IPS-18a (cell line): ENCODE data around the gene EIF2B5.

Source experiments
- H3K27ac ChIP-seq: one replicate; pipeline ENCODE4 v1.5.1; 2013; ENCODE audit warnings: low read length
- H3K27me3 ChIP-seq: one replicate; pipeline ENCODE4 v1.6.1; 2013; ENCODE audit warnings: mild to moderate bottlenecking, low read length; ENCODE audit not compliant: control insufficient read depth, insufficient read depth
- H3K36me3 ChIP-seq: one replicate; pipeline ENCODE4 v1.6.1; 2013; ENCODE audit warnings: low read depth, low read length; ENCODE audit not compliant: control insufficient read depth
- H3K4me1 ChIP-seq: one replicate; pipeline ENCODE4 v1.6.1; 2013; ENCODE audit warnings: low read depth, low read length; ENCODE audit not compliant: control insufficient read depth
- H3K4me3 ChIP-seq: one replicate; pipeline ENCODE4 v1.5.1; 2013; ENCODE audit warnings: low read length
- H3K9ac ChIP-seq: one replicate; pipeline ENCODE4 v1.6.1; 2013; ENCODE audit warnings: mild to moderate bottlenecking, low read length, moderate library complexity
- H3K9me3 ChIP-seq: one replicate; pipeline ENCODE4 v1.6.1; 2013; ENCODE audit warnings: low read depth, low read length; ENCODE audit not compliant: control insufficient read depth

Gene EIF2B5

DNA sequence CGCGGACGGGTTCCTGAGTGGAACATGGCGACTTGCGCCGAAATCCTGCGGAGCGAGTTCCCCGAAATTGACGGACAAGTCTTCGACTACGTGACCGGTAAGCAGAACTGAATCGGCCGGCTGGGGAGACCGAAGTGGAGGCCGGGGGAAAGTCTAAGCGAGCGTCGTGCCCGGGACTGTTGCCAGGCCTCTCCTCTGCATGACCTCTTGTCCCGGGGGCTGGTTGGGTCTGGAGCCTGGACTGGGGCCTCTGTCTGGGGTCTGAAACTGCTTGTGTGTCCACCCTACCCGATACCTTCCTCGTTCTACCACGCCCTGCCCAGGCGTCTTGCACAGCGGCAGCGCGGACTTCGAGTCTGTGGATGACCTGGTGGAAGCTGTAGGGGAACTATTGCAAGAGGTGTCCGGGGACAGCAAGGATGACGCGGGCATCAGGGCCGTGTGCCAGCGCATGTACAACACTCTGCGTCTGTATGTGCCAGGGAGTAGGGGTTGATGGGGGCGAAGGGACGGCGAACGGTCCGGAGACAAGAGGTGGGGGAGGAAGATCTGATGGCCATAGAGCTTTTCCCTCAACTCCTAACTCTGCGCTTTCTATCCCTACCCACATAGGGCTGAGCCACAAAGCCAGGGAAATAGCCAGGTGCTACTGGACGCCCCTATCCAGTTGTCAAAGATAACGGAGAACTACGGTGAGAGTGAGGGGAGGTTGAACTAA, 51.2 kb downstream of the EIF2B5 start, which contains the start of gene ABCF3:
TSS of gene ABCF3 (plus strand) at position 16 of the 718 bp plus-strand sequence. CDS start at position 25, 9 bp downstream.
- peak within 1 kb of the TSS; percentile 69 for H3K9ac ChIP-seq
- H3K4me3 ChIP-seq, result peak within 1 kb of the TSS; percentile 88
- H3K4me1 ChIP-seq, result peaks cover 11% of the 10 kb centered on the region
- H3K27me3 ChIP-seq, result no peaks in the 10 kb centered on the region
- peaks cover 66% of the 10 kb centered on the region for H3K36me3 ChIP-seq
- no peaks in the 10 kb centered on the region for H3K9me3 ChIP-seq
- peak within 1 kb of the TSS; percentile 42 for H3K27ac ChIP-seq

- Histone ChIP-seq H3K36me3 (peaks cover 64% of the 10 kb centered on the region), H3K27me3 (no peaks in the 10 kb centered on the region), H3K9me3 (no peaks in the 10 kb centered on the region), H3K4me1 (peaks cover 11% of the 10 kb centered on the region), H3K27ac (no peak overlapping the region), H3K9ac (peak overlapping the region; percentile 69), H3K4me3 (peak overlapping the region; percentile 88)
Observed at GRCh38 chr3:184186902-184187207, 51.7 kb downstream of the EIF2B5 start.

DNA sequence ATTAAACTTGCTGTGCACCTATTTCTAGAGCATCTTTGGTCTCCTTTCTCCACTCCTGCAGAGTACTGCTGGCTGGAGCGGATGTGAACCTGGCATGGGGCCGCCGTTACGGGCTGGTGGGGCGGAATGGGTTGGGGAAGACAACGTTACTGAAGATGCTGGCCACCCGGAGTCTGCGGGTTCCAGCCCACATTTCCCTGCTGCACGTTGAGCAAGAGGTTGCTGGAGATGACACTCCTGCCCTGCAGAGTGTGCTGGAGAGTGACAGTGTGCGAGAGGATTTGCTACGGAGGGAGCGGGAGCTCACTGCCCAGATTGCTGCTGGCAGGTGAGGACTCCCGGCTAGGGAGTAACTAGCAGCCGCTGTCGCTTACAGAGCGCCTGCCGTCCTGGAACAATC, 52.9 kb downstream of the EIF2B5 start:
- H3K36me3 ChIP-seq, result peaks cover 64% of the 10 kb centered on the region
- no peak overlapping the region for H3K9ac ChIP-seq
- peaks cover 11% of the 10 kb centered on the region for H3K4me1 ChIP-seq
- H3K27ac ChIP-seq, result no peak overlapping the region
- no peaks in the 10 kb centered on the region for H3K9me3 ChIP-seq
- no peak overlapping the region for H3K4me3 ChIP-seq
- no peaks in the 10 kb centered on the region for H3K27me3 ChIP-seq

DNA sequence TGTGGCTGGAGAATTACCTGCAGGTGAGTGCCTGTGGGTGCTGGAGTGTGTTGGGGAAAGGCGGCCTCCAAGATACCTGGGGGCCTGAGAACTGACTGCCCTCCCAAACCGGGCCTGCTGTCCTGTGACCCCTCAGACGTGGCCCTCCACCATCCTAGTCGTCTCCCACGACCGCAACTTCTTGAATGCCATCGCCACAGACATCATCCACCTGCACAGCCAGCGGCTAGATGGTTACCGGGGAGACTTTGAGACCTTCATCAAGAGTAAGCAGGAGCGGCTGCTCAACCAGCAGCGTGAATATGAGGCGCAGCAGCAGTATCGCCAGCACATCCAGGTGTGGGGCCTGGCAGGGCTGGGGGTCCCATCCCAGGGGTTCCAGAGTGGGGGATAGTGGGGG, 54.3 kb downstream of the EIF2B5 start:
- peaks cover 11% of the 10 kb centered on the region for H3K4me1 ChIP-seq
- no peak overlapping the region for H3K9ac ChIP-seq
- H3K9me3 ChIP-seq, result no peaks in the 10 kb centered on the region
- peaks cover 64% of the 10 kb centered on the region for H3K36me3 ChIP-seq
- no peak overlapping the region for H3K4me3 ChIP-seq
- no peaks in the 10 kb centered on the region for H3K27me3 ChIP-seq
- H3K27ac ChIP-seq, result no peak overlapping the region

- Histone ChIP-seq H3K9ac (no peak overlapping the region), H3K27ac (no peak overlapping the region)
Observed at GRCh38 chr3:184192889-184193288, 57.7 kb downstream of the EIF2B5 start.

GRCh38 chr3:184193991-184194539, 58.9 kb downstream of the EIF2B5 start:
- Histone ChIP-seq H3K4me3 (no peak overlapping the region), H3K4me1 (no peaks in the 10 kb centered on the region), H3K9ac (no peak overlapping the region), H3K9me3 (no peaks in the 10 kb centered on the region), H3K36me3 (peaks cover 58% of the 10 kb centered on the region), H3K27me3 (no peaks in the 10 kb centered on the region), H3K27ac (no peak overlapping the region)

More at GRCh38 chr3:184192889-184193288, 57.7 kb downstream of the EIF2B5 start:
- Histone ChIP-seq H3K4me3 (no peak overlapping the region), H3K4me1 (no peaks in the 10 kb centered on the region), H3K36me3 (peaks cover 70% of the 10 kb centered on the region), H3K9me3 (no peaks in the 10 kb centered on the region), H3K27me3 (no peaks in the 10 kb centered on the region)
